Measurements from ENCODE around the gene SNAI3. TPM values are rescaled to one million over a fixed set of nuclear protein-coding genes. Genes with fewer than 3 reads are reported as not detected.
"Not testable (repeated sequence)": the region's sequence is repeated elsewhere in the genome, so short reads cannot be mapped to it uniquely, and the experiment has no call there.

SNAI3 gene
- total RNA-seq, 2 donors from 2014 or later: 0.77 to 2.1 TPM

DNA sequence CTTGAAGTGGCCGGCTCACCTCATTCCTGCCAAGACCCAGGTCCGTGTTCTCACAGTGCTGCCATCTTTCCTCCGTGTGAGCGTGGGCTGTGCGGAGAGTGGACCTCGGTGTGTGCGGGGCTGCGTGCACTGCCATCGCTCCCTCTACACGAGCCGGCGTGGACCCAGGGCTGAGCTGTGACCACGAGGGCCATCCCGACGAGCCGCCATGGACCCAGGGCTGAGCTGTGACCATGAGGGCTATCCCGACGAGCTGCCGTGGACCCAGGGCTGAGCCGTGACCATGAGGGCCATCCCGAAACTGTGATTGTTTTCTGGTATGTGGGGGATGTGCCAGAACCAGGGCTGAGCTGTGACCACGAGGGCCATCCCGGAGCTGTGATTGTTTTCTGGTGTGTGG lies 14.5 kb downstream of the SNAI3 start:
- Histone ChIP-seq H3K27ac (ENCODE audit: low read depth, low read length) (no peak overlapping the region), H3K9ac (ENCODE audit: extremely low read depth, low read length, poor library complexity, severe bottlenecking) (no peak overlapping the region), H3K4me3 (ENCODE audit: low read length) (no peak overlapping the region), H3K36me3 (ENCODE audit: control insufficient read depth, insufficient read depth, low read length) (peaks cover 8% of the 10 kb centered on the region), H3K27me3 (ENCODE audit: control insufficient read depth, insufficient read depth, low read length, poor library complexity, severe bottlenecking) (no peaks in the 10 kb centered on the region), H3K9me3 (ENCODE audit: control insufficient read depth, low read length) (no peaks in the 10 kb centered on the region), H3K4me1 (ENCODE audit: control insufficient read depth, insufficient read depth, low read length) (no peaks in the 10 kb centered on the region)
- no peaks in the 10 kb centered on the region for H3K27me3 Mint-ChIP-seq (ENCODE audit: insufficient read depth)
- no peak overlapping the region for H3K4me3 Mint-ChIP-seq
- TF ChIP-seq CTCF (conservative IDR thresholded peaks at IDR 0.05): no peak
- H3K4me1 Mint-ChIP-seq: no peaks in the 10 kb centered on the region
- H3K9me3 Mint-ChIP-seq: peaks cover 2% of the 10 kb centered on the region
- peaks cover 22% of the 10 kb centered on the region for H3K36me3 Mint-ChIP-seq (ENCODE audit: low read depth)
- DNase-seq: no peak
- peak overlapping the region; percentile 30 for H3K27ac Mint-ChIP-seq
- WGBS, 2 experiments (ENCODE audit: insufficient coverage in 1 of 2, insufficient read length in 1 of 2): 93 to 98% methylated on average over 18 to 23 of the region's 23 CpGs

- H3K27me3 ChIP-seq (ENCODE audit: control insufficient read depth, insufficient read depth, low read length, poor library complexity, severe bottlenecking): no peaks in the 10 kb centered on the region
- TF ChIP-seq CTCF (conservative IDR thresholded peaks at IDR 0.05): no peak
- H3K9ac ChIP-seq (ENCODE audit: extremely low read depth, low read length, poor library complexity, severe bottlenecking): no peak overlapping the region
- H3K4me3 Mint-ChIP-seq: no peak overlapping the region
- no peaks in the 10 kb centered on the region for H3K27me3 Mint-ChIP-seq (ENCODE audit: insufficient read depth)
- peaks cover 14% of the 10 kb centered on the region for H3K36me3 ChIP-seq (ENCODE audit: control insufficient read depth, insufficient read depth, low read length)
- no peaks in the 10 kb centered on the region for H3K4me1 Mint-ChIP-seq
- H3K27ac Mint-ChIP-seq: no peak overlapping the region
- H3K9me3 Mint-ChIP-seq: peaks cover 2% of the 10 kb centered on the region
- no peaks in the 10 kb centered on the region for H3K4me1 ChIP-seq (ENCODE audit: control insufficient read depth, insufficient read depth, low read length)
- H3K36me3 Mint-ChIP-seq (ENCODE audit: low read depth): peaks cover 25% of the 10 kb centered on the region
- no peak overlapping the region for H3K27ac ChIP-seq (ENCODE audit: low read depth, low read length)
- no peaks in the 10 kb centered on the region for H3K9me3 ChIP-seq (ENCODE audit: control insufficient read depth, low read length)
- no peak for DNase-seq
- no peak overlapping the region for H3K4me3 ChIP-seq (ENCODE audit: low read length)
- WGBS, 2 experiments (ENCODE audit: insufficient coverage in 1 of 2, insufficient read length in 1 of 2): 94 to 97% methylated on average over 7 to 8 of the region's 10 CpGs
Measured at GRCh38 chr16:88669980-88670379, 16.3 kb downstream of the SNAI3 start.

DNA sequence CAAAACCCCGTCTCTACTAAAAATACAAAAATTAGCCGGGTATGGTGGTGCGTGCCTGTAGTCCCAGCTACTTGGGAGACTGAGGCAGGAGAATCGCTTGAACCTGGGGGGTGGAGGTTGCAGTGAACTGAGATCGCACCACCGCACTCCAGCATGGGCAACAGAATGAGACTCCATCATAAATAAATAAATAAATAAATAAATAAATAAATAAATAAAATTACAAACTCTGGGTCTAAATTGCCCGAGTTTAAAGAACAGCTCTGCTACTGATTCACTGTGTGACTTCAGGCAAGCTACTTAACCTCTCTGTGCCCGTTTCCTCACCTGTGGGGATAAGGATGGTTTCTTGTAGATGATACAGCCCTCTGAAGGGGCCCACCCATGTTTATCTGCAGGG lies 16.8 kb downstream of the SNAI3 start:
- H3K9me3 Mint-ChIP-seq; H3K4me1 ChIP-seq (ENCODE audit: control insufficient read depth, insufficient read depth, low read length); H3K27ac Mint-ChIP-seq; H3K27me3 Mint-ChIP-seq (ENCODE audit: insufficient read depth); H3K4me3 Mint-ChIP-seq; H3K27me3 ChIP-seq (ENCODE audit: control insufficient read depth, insufficient read depth, low read length, poor library complexity, severe bottlenecking); H3K9ac ChIP-seq (ENCODE audit: extremely low read depth, low read length, poor library complexity, severe bottlenecking); DNase-seq; H3K27ac ChIP-seq (ENCODE audit: low read depth, low read length); H3K4me3 ChIP-seq (ENCODE audit: low read length); H3K4me1 Mint-ChIP-seq; H3K9me3 ChIP-seq (ENCODE audit: control insufficient read depth, low read length): not testable (repeated sequence)
- 90 to 100% methylated on average over 1 to 5 of the region's 8 CpGs for WGBS, 2 experiments (ENCODE audit: insufficient coverage in 1 of 2, insufficient read length in 1 of 2)
- H3K36me3 ChIP-seq (ENCODE audit: control insufficient read depth, insufficient read depth, low read length): peaks cover 17% of the 10 kb centered on the region
- H3K36me3 Mint-ChIP-seq (ENCODE audit: low read depth): peaks cover 25% of the 10 kb centered on the region

GRCh38 chr16:88667461-88667860 lies 18.8 kb downstream of the SNAI3 start:
- H3K27ac Mint-ChIP-seq: no peak overlapping the region
- H3K27me3 ChIP-seq (ENCODE audit: control insufficient read depth, insufficient read depth, low read length, poor library complexity, severe bottlenecking): no peaks in the 10 kb centered on the region
- H3K27me3 Mint-ChIP-seq (ENCODE audit: insufficient read depth): no peaks in the 10 kb centered on the region
- WGBS, 2 experiments (ENCODE audit: insufficient coverage in 1 of 2, insufficient read length in 1 of 2): 88 to 90% methylated on average over 3 to 5 of the region's 5 CpGs
- H3K36me3 ChIP-seq (ENCODE audit: control insufficient read depth, insufficient read depth, low read length): peaks cover 14% of the 10 kb centered on the region
- no peaks in the 10 kb centered on the region for H3K4me1 ChIP-seq (ENCODE audit: control insufficient read depth, insufficient read depth, low read length)
- no peaks in the 10 kb centered on the region for H3K4me1 Mint-ChIP-seq
- no peak overlapping the region for H3K9ac ChIP-seq (ENCODE audit: extremely low read depth, low read length, poor library complexity, severe bottlenecking)
- H3K9me3 Mint-ChIP-seq: peaks cover 2% of the 10 kb centered on the region
- H3K4me3 ChIP-seq (ENCODE audit: low read length): no peak overlapping the region
- peaks cover 18% of the 10 kb centered on the region for H3K36me3 Mint-ChIP-seq (ENCODE audit: low read depth)
- no peaks in the 10 kb centered on the region for H3K9me3 ChIP-seq (ENCODE audit: control insufficient read depth, low read length)
- TF ChIP-seq CTCF (conservative IDR thresholded peaks at IDR 0.05): no peak
- peak overlapping the region; percentile 22 for H3K27ac ChIP-seq (ENCODE audit: low read depth, low read length)
- H3K4me3 Mint-ChIP-seq: no peak overlapping the region
- DNase-seq: no peak
